SHP77 (cell line): ENCODE data around the gene HAP1.
"Not testable (repeated sequence)": the region's sequence is repeated elsewhere in the genome, so short reads cannot be mapped to it uniquely, and the experiment has no call there.

Experiments
- DNase-seq, 2 experiments: peaks; one replicate each; lab custom pipeline; 2025; lab: John Stamatoyannopoulos, UW

Gene HAP1

DNA sequence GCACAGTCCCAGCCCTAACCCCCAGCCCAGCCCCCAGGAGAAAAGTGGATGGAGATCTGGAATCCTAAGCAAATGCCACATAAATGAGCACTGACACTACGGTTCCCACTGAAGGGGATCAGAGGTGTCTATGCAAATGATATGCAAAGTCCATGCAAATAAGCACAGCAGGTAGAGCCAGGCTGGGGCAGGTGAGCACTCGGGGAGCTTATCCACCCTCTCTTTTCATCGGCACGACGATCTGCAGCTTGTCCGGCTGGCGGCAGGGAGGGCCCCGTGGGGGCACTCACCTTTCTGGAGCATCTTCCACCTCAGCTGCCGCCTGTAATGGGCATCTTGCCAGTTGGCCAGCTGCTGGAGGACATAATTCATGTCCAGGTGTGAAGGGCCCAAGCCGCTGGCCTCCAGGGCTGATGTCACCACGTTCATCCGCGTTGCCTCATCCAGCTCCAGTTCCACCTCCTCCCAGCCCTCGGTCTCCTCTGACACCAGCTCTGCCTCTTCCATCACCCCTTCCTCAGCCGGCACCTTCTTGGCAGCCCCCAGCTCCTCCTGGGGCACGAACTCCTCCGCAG, 9.9 kb downstream of the HAP1 start:
- DNase-seq, result peak; percentile 88

DNA sequence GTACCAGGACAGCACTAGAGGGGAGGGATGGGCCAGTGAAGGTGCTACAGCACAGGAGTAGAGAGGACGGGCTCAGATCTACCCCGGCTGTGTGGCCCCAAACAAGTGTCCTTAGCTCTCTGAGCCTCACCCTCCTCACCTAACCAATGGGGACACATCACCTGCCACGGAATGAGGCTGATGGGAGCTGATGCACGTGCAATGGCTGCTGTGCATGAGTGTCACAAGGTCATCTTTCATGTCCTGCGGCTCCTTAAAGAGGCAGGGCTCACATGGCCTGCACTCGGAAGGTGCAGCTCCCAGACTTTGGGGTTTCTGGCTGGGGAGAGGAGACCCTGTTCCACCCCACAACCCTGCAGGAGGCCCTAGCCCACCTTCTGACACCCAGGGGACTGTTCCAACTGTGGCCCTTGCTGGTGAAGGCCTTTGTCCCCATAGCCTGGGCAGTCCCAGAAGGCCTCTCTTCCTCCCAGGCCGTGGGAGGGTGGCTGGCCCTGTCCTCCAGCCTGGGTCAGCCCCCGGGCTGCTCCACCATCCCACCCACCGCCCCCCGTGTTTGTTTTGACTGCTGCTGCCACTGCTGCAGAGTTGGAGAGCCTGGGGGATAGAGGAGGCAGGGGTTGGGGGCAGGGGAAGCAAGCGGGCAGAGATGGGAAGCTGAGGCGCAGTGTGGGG, 10.5 kb downstream of the HAP1 start:
- DNase-seq, result no peak

DNA sequence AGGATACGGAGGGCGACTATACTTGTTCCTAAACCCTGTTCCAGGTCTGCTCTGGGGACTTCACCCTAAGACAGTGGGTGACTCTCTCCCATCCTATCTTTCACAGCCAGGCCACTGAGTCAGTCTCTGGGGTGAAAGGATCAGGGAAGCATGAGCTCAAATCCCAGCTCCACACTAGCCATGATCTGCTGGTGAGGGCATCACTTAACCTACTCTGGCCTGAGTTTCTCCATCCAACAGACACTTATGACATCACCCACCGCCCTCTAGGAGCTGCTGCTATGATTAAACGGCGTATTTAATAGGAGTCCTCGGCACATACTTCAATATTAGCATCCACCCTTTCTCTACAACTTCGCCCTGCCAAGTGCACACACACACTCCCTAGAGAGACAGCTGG, 12.2 kb downstream of the HAP1 start:
- DNase-seq, result no peak

DNA sequence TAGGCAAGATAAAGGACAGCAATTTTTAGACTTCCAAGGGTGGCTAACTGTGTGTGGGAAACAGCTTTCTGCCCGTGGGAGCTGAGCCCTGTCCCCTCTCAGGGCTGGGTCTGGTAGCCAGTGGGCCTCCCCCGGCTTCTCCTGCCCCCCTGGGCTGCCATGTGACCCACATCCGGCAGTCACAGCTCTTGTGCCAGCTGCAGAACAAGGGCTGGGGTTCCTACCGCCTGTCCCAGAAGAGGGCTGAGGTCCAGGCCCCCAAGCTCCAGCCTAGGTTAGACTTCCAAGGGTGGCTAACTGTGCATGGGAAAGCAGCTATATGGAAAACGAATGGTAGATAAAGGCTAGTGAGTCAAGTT, 16.2 kb downstream of the HAP1 start:
- DNase-seq, result no peak

DNA sequence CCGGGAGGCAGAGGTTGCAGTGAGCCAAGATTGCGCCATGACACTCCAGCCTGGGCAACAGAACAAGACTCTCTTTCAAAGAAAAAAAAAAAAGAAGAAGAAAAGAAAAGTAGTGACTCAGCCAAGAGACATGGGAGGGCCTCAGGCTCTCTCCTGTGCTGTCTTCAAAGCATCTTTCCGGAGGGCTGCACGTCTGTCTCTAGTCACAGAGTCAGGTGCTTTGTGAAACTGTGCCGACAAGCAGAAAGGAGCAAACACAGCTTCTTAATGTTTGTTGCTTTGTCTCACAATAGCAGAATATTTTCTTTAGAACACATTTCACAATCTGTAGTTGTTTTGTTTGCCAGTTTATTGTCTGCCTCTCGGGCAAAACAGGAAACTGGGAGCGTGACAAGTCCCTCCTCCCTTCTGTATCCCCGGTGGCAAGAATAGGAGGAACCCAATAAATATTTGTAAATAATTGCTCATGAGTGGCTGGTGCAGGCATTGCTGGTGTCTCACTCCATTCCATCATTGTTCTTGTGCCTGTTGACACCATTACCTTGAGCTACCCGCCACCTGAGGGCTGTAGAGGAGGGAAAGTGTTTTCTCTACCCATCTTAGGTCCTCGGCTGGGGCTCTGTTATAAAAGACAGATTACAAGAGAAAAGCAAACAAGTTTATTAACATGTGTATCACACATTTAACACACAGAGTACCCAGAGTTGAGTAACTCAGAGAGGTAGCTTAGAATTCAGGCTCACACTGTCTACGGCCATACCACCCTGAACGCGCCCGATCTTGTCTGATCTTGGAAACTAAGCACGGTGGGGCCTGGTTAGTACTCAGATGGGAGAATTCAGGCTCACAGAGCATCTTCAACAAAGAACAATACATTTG, 16.8 kb downstream of the HAP1 start:
- DNase-seq, result no peak

DNA sequence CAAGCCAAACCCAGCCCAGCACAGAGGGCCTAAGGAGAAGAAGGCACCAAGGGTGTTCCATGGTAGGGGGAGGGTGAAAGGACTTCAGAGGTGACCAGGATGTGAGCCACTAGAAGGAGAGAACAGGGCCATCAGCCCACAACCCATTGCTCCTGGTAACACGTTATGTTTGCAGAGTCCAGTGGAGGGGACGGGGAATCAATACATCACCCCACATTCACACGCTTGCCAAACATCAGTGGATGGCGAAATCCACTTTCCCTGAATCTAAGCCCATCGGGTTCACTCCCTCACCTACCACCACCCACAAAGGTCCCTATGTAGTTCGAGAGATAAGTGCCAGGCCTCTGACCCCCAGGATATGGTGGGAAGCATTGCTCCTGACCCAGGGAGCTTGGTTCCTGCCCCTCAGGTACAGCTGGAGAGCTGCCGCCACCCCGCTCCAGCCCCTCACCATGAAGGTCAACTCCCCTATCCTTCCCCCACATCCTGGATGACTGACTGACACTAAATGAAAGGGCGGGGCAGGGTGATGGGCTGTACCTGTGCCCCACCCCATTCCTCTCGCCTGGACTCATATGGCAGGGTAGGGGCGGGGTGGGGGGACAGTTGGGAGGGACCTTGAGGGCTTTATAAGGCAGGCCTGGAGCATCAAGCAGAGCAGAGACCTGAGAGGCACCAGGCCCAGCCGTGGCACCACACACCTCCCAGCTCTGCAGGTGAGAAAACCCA, 22.6 kb downstream of the HAP1 start, which contains the start of gene GAST:
Gene GAST, plus strand, starts transcription at position 663 of the 732 bp plus-strand sequence. CDS start 3,106 bp downstream, outside the sequence.
- no peak for DNase-seq

DNA sequence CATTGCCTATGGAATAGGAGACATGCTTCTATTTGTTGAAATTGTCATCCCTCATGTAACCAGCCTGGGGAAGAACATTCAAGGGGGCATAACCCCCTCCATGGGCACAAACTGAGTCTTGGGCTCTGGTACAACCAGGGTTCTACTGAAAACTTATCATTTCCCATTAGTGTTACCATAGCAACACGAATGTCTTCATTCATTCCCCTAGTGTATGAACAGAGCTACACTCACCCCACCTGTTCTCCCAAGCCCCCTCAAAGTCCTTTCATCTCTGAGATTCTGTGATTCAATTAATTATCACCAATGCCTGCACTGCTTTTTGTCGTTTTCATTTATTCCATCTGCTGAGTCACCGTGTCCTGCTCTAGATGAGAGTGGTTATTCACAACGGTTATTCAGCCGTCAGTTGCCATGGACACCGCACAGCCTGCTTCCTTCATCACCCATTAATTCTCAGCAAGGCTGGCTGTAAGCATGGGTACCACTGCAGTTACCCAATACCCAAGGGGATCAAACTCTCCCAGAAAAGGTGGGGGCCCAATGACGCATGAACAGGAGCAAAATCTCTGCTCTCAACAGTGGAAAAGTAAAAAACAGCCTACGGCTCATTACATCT, 23.9 kb downstream of the HAP1 start:
- peak; percentile 46 to 59 for DNase-seq

DNA sequence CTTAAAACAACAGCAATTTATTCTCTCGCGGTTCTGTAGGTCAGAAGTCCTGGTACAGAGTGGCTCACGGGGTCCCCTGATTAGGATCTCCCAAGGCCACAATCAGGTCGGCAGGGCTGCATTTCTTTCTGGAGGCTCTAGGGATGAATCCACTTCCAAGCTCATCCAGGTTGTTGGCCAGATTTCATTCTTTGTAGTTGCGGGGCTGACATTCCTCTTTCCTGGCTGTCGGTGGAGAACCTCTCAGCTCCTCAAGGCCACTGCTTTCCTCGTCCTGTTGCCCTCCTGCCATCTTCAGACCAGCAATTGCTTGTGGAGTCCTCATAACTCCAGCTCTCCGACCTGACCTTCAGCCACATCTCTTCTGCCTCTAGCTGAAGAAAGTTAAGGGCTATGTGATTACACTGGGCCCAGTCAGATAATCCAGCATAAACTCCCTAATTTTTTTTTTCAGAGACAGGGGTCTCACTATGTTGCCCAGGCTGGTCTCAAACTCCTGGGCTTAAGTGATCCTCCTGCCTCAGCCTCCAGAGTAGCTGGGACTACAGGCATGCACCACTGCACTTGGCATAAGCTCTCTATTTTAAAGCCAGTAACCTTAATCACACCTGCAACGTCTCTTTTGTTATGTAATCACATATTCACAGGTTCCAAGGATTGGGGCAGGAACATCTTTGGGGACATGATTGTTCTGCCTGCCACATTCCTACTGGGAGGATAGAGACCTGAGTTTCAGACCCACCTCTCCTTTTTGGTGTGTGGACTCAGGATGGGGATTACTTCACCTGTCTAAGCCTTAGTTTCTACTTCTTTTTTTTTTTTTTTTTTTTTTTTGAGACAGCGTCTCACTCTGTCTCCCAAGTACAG, 26.4 kb downstream of the HAP1 start:
- DNase-seq, result no peak

DNA sequence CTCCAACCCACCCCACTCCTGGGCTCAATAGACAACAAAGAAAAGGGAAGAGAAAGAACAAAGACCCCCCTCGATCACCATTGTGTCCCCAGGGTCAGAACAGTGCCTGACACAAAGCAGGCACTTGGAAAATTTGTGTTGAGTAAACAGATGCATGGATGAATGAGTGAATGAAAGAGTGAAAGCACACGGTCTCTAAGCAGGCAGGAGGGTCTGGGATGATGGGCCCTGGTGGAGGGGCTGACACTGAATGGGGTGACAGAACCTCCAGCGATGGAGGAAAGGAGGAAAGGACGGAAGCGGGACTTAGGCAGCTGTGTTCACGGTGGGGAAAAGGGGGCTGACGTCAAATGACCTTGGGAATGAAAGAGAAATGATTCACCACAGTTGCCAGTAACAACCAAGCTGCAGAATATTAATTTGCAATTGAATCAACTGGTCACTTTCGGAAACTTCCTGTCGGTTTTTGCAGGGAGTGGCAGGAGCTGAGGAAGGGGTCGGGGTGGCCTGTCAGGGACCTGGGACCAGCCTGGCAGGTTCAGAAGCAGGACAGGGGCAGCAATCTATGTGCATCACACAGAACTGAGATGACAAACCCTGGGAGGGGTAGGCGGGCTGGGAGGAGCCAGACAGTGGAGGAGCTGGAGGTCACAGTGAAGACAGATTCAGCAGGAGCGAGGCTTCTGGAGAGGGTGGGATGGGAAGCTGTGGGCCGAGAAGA, 29.0 kb downstream of the HAP1 start:
- peak in 1 of 2 experiments; percentile 60 for DNase-seq

DNA sequence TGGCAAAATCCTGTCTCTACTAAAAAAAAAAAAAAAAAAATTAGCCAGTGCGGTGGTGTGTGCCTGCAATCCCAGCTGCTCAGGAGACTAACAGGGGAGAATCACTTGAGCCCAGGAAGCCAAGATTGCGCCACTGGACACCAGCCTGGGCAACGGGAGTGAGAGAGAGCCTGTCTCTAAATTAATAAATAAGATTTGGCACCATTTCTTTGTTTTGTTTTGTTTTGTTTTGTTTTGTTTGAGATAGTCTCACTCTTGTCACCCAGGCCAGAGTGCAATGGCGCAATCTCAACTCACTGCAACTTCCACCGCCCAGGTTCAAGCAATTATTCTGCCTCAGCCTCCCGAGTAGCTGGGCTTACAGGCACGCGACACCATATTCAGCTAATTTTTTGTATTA, 31.7 kb downstream of the HAP1 start:
- DNase-seq, result no peak

DNA sequence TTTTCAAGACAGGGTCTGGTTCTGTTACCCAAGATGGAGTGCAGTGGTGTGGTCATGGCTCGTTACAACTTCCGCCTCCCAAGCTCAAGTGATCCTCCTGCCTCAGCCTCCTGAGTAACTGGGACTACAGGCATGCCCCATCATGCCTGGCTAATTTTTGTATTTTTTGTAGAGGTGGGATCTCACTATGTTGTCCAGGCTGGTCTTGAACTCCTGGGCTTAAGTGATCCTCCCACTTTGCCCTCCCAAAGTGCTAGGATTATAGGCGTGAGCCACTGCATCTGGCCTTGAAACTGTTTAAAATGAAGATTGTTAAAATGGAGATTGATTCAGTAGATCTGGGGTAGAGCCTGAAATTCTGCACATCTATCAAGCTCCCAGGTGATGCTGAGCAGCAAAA, 33.6 kb downstream of the HAP1 start:
- not testable (repeated sequence) for DNase-seq

DNA sequence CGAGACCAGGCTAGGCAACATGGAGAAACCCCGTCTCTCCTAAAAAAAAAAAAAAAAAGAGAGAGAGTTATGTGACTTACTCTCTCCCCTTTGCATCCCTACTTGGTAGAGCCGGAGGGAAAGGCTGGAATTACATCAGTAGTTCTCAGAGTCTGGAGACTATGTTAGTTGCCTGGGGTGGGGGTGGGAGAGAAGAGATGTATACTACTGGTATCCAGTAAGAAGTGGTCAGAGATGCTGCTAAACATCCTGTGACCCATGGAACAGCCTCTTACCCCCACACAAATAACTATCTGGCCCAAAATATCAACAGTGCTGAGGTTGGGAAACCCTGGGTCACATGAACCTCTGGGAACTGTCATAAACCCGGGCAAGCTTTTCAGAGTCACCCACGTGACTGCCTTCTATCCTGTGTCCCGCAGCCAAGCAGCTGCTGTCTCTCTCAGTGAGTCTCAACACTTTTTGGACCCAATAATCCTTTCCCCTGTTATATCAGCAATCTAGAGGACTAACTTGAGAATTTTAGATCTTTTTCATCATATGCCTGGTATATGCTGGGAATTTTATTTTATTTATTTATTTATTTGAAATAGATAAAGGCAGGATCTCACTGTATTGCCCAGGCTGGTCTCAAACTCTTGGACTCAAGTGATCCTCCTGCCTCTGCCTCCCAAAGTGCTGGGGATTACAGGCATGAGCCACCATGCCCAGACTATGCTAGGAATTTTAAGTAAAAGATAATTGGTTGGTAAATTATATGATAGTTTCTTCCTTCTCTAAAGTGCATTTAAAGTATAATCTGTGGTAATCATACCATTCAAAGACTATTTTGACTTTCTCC, 37.1 kb downstream of the HAP1 start:
- DNase-seq, result peak in 1 of 2 experiments; percentile 39

DNA sequence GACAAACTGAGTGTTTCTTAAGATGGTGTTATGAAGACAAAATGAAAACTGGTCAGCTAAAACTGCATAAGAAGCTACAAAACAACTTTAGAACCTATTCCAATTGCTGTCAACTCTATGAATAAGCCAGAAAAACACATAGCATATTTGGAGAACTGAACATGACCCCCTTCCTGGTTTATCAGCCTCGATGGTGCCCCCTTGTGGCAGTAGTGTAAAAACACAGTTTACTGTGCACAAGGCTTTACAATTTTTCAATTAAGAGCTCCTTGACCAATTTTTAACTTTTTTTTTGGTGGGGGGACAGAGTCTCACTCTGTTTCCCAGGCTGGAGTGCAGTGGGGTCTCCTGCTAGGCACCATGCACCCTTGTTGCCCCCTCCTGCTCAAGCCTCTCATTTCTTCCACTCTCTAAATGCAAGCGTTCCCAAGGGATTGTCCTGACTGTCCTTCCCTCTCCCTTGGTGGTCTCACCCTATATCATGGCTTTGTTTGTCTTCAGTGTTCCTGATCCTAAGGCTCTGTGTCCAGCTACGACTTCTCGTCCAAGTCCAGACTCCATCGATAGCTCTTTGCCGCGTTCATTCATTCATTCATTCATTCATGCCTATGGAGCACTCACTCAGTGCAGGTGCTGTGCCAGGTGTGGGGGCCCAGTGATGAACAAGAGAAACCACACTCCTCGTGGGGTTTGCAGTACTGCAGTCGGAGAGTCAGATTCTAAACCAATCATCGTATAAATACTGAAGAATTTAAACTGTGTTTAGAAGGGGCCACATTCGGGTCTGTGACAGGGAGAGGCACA, 38.3 kb downstream of the HAP1 start:
- DNase-seq, result peak; percentile 74 to 75

DNA sequence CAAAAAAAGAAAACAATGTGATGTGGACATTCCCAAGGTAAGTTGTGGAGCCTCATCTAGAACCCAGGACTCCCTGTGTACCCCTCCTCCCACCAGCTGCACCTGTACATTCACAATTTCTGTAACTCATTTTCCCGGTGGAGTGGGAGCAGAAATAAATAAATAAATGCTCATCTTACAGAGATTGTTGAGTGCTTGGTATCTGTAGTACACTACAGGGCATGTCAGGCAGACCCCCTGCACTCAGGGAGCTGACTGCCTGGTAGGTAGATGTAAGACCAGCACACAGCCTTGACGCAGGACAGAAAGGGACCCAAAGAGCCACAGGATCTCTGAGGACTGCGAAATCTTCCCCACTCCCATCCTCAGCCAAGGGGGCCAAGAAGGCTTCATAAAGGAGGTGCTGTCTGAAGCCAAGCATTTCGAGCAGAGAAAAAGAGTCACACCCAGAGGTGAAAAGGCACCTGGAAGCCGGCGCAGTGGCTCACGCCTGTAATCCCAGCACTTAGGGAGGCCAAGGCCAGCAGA, 39.2 kb downstream of the HAP1 start:
- no peak for DNase-seq

DNA sequence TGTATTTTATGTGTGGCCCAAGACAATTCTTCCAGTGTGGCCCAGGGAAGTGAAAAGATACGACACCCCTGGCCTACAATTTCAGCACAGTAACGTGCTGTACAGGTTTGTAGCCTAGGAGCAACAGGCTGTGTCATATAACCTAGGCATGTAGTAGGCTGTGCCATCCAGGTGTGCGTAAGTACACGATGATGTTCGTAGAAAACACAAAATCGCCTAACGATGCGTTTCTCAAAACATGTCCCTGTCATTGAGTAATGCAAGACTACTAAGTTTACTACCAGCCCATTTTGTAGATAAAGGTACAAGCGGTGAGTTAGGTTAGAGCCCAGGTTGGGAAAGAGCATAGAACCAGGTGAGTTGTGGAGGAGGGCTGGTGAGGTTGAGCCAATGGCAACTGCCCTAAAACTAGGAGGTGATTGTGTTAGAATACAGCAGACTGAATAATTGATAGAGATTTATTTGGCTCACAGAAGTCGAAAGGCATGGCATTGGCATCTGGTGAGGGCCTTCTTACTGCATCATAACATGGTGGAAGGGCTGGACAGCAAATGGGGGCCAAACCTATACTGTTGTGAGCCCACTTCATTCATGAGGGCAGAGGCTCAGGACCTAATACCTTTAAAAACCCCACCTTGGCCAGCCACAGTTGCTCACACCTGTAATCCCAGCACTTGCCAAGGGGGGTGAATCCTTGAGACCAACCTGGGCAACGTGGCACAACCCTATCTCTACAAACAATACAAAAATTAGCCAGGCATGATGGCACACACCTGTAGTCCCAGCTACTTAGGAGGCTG, 41.5 kb downstream of the HAP1 start:
- DNase-seq, result no peak

DNA sequence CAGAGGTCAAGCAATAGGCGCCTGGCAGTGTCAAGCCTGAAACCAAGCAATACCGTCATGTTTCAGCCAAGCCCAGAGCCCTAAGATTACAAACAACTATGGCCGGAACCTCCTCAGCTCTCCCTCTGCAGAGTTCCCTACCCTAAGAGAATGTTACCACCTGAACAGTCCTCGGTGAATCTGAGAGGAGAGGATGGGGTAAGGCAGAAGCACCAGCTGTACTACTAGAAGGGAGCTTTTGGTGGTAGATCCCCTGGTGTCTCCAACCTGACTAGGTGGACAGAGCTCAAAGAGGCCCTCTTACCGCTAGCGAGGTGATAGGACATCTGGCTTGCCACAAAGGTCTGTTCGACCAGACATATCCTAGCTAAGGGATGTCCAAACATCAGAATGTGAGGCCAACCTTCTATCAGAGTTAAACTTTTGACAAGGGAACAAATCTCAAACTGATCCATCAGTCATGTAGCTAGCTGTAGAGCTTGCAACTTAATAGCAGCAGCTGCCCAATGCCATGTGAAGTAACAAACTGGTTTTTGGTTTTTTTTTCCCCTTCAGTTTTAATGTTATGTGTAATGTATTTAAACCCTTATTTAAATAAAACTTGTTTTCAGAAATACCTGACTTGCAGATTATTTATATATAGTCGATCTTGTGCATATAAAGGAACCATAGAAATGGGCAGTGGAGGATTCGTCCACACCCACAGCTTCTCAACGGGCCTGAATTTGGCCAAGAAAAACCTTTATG, 43.2 kb downstream of the HAP1 start:
- DNase-seq, result no peak

DNA sequence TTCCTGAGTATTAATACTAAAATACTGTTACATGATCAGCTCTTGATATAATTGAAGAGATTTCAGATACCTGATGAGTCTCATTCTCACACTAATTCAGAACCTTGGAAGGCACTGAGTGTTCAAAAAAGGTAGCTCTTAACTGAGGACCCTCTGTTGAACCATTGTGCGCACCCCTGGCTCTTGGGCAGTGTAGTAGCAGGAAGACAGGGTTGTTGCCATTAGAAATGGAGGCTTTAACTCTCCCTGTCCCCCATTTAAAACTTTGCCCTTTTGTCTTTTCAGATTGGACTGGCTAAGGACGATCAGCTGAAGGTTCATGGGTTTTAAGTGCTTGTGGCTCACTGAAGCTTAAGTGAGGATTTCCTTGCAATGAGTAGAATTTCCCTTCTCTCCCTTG, 43.9 kb downstream of the HAP1 start:
- no peak for DNase-seq
